IPS DF 6.9 (cell line): ENCODE data around the gene JUNB.
A peak's percentile ranks its signal among the peaks of the same experiment; 100 is the strongest.
"Not testable (repeated sequence)": the region's sequence is repeated elsewhere in the genome, so short reads cannot be mapped to it uniquely, and the experiment has no call there.

Source experiments
- DNase-seq: peaks from one replicate; pipeline ENCODE4 v3.0.0-alpha.2; 2013; ENCODE audit warnings: low read depth, low spot score
- H3K27ac ChIP-seq: one replicate; pipeline ENCODE4 v1.5.1; 2013; ENCODE audit warnings: low read length, control low read depth
- H3K27me3 ChIP-seq: 2 replicates; pipeline ENCODE4 v1.6.1; 2013; ENCODE audit warnings: mild to moderate bottlenecking, low read length; ENCODE audit not compliant: control insufficient read depth, insufficient read depth
- H3K36me3 ChIP-seq: 2 replicates; pipeline ENCODE4 v1.6.1; 2013; ENCODE audit warnings: low read length; ENCODE audit not compliant: control insufficient read depth, insufficient read depth
- H3K4me1 ChIP-seq: 2 replicates; pipeline ENCODE4 v1.6.1; 2013; ENCODE audit warnings: low read length; ENCODE audit not compliant: control insufficient read depth, insufficient read depth
- H3K4me3 ChIP-seq: 2 replicates; pipeline ENCODE4 v1.5.1; 2013; ENCODE audit warnings: mild to moderate bottlenecking, low read length
- H3K9me3 ChIP-seq: 2 replicates; pipeline ENCODE4 v1.6.1; 2013; ENCODE audit warnings: low read length, inconsistent platforms; ENCODE audit not compliant: control insufficient read depth, insufficient read depth
- WGBS: extraction: QIAGEN DNeasy Blood & Tissue Kit; methylation state at CpG from one replicate; pipeline ENCODE4 v1.1.7; 2013; ENCODE audit warnings: mixed read lengths, missing lambda C conversion rate; ENCODE audit not compliant: insufficient read length, insufficient coverage; 5-methylcytosine and 5-hydroxymethylcytosine counted together

Gene JUNB

DNA sequence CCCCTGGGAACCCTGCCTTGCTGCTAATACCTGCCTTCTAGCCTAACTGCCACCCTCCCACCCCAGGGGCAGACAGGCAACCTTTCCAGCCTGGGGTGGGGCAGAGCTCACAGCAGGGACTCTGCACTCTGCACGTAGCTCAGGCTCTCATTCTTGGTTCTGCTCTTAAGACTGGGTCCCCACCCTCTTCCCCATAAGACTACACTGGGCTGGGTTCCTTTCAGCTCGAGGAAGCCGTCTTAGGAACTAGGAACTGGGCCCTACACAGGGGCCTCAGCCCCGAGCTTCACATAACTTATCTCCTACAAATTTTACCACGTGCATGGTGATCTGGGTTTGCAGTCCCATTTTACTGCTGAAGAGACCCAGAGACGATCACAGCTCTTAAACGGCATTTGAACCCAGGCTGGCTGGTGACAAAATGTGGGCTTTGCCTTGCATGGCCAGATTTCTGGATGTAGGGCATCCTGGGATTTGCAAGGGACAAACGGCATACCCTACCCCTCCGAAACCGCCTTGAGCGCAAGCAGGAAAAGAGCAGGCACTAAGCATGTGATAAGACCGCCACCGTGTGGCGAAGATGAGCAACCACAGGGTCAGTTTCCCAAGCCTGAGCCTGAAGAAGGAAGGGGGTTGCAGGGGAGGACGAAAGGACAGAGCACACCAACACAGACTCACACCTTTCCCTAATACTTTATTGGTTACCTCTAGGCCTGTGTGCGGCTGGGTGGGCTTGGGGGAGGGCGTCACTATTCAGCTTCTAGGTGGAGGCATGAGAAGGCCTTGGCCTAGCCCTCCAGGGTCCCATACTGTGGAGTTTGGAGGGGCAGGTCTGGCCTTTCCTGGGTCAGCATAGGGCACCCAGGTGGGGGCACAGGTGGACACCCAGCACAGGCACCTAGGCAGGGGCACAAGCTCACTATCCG is 5.1 kb downstream of the JUNB start:
- Histone ChIP-seq H3K9me3 (no peaks in the 10 kb centered on the region), H3K36me3 (peaks cover 6% of the 10 kb centered on the region; the same call in 1 of the 2 replicates), H3K27ac (no peak overlapping the region), H3K4me1 (peaks cover 7% of the 10 kb centered on the region), H3K4me3 (no peak overlapping the region), H3K27me3 (no peaks in the 10 kb centered on the region)
- DNase-seq = peak; percentile 92
- no CpG with 5 or more reads among the region's 18 CpGs for WGBS

DNA sequence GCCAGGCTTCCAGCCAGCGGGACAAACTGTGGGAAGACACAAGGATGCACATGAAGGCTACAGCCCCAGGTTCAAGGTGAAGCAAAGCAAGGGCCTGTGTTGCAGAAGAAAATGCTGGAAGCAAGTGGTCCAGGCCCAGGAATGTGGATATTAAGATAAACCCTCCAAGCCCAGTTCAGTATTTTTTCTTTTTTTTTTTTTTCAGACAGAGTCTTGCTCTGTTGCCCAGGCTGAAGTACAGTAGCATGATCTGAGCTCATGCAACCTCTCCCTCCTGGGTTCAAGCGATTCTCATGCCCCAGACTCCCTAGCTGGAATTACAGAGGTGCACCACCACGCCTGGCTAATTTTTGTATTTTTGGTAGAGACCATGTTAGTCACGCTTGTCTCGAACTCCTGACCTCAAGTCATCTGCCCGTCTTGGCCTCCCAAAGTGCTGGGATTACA is 5.9 kb downstream of the JUNB start:
- Histone ChIP-seq H3K4me3 (no peak overlapping the region), H3K4me1 (peaks cover 7% of the 10 kb centered on the region), H3K9me3 (no peaks in the 10 kb centered on the region), H3K27me3 (no peaks in the 10 kb centered on the region), H3K27ac (no peak overlapping the region), H3K36me3 (peaks cover 6% of the 10 kb centered on the region; the same call in 1 of the 2 replicates)
- no CpG with 5 or more reads among the region's 6 CpGs for WGBS
- no peak for DNase-seq

DNA sequence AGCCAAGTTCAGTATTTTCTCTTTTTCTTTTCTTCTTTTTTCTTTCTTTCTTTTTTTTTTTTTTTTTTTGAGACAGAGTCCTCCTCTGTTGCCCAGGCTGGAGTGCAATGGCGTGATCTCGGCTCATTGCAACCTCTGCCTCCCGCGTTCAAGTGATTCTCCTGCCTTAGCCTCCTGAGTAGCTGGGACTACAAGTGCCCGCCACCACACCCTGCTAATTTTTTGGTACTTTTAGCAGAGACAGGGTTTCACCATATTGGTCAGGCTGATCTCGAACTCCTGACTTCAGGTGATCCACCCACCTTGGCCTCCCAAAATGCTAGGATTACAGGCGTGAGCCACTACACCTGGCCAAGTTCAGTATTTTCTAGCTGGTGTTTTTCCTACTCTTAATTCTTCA is 6.3 kb downstream of the JUNB start:
- not testable (repeated sequence) for H3K4me1 ChIP-seq, H3K4me3 ChIP-seq, H3K9me3 ChIP-seq, H3K27me3 ChIP-seq, H3K27ac ChIP-seq, DNase-seq, H3K36me3 ChIP-seq
- no CpG with 5 or more reads among the region's 7 CpGs for WGBS

DNA sequence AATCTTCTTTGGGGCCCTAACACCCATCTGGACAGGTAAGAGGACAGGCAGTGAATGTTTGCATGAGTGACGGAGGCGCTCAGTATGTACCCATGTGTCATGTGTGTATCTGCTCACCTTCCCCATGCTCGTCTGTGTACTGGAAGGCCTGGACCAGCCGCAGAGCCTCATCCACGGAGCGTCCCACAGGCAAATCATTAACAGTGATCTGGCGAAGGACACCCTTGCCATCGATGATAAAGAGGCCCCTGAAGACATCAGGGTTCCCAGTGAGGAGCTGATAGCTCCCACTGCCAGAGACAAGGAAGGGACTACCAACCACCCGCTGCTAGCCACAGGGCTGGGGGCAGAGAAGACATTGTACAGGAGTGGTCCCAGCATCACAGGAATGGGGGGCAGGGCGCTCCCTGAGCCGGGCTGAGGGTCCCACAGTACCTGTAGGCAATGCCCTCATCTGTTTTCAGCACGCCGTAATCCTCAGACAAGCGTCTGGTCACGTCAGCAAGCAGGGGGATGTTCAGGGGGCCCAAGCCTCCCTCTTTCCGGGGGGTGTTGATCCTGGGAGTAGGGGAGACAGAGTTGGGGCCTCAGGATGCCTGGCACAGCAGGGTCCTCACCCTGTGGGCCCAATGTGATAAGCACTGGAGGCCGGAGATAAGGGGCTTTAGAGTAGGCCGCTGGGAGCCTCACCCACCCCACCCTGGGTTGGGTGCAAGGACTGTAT is 8.6 kb downstream of the JUNB start:
- Histone ChIP-seq H3K27me3 (no peaks in the 10 kb centered on the region), H3K4me3 (no peak overlapping the region), H3K36me3 (peaks cover 6% of the 10 kb centered on the region; the same call in 1 of the 2 replicates), H3K27ac (no peak overlapping the region), H3K9me3 (no peaks in the 10 kb centered on the region), H3K4me1 (peaks cover 6% of the 10 kb centered on the region)
- WGBS = no CpG with 5 or more reads among the region's 18 CpGs
- no peak for DNase-seq

DNA sequence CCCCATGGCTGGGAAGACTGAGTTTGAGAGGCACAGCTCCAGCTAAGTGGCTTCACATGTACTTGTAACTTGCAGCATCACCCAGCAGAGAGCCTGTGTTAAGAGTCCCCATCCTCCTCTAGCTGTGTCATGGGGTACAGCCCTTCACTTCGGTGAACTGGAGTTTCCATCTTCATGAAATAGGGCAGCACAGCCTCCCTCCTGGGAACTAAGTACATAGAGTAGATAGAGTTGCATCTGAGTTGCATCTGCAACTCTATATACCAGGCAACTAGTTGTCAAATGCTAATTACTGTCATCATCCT is 9.1 kb downstream of the JUNB start:
- Histone ChIP-seq H3K27ac (no peak overlapping the region), H3K27me3 (no peaks in the 10 kb centered on the region), H3K9me3 (no peaks in the 10 kb centered on the region), H3K4me3 (peak overlapping the region; percentile 83; the same call in 1 of the 2 replicates), H3K36me3 (peaks cover 6% of the 10 kb centered on the region; the same call in 1 of the 2 replicates), H3K4me1 (peaks cover 6% of the 10 kb centered on the region)
- WGBS = no CpG with 5 or more reads among the region's 1 CpG
- no peak for DNase-seq

DNA sequence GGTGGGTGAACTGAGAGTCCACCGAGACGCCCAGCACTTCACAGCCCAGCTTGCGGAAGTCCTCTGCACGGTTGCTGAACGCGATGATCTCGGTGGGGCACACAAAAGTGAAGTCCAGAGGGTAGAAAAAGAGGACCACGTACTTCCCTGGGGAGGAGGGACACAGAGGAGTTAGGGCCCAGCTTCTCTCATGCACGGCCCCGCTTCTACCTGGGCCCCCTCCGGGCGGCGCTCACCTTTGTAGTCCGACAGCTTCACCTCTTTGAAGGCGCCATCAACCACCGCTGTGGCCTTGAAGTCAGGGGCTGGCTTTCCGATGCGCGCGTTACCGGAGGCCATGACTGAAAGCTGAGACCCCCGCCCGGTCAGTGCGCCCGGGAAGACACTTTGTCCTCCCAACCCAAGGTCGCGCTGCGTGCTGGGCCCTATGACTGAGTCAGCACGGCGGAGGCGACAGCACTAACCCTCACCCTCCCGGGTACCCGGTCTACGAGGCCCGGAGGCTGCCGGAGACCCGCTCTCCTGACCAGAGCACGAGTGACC is 9.7 kb downstream of the JUNB start:
- no peaks in the 10 kb centered on the region for H3K9me3 ChIP-seq
- peak overlapping the region; percentile 83 for H3K4me3 ChIP-seq
- WGBS = no CpG with 5 or more reads among the region's 38 CpGs
- H3K27me3 ChIP-seq = no peaks in the 10 kb centered on the region
- H3K27ac ChIP-seq = no peak overlapping the region
- DNase-seq = no peak
- peaks cover 5% of the 10 kb centered on the region for H3K4me1 ChIP-seq
- peaks cover 6% of the 10 kb centered on the region; the same call in 1 of the 2 replicates for H3K36me3 ChIP-seq

DNA sequence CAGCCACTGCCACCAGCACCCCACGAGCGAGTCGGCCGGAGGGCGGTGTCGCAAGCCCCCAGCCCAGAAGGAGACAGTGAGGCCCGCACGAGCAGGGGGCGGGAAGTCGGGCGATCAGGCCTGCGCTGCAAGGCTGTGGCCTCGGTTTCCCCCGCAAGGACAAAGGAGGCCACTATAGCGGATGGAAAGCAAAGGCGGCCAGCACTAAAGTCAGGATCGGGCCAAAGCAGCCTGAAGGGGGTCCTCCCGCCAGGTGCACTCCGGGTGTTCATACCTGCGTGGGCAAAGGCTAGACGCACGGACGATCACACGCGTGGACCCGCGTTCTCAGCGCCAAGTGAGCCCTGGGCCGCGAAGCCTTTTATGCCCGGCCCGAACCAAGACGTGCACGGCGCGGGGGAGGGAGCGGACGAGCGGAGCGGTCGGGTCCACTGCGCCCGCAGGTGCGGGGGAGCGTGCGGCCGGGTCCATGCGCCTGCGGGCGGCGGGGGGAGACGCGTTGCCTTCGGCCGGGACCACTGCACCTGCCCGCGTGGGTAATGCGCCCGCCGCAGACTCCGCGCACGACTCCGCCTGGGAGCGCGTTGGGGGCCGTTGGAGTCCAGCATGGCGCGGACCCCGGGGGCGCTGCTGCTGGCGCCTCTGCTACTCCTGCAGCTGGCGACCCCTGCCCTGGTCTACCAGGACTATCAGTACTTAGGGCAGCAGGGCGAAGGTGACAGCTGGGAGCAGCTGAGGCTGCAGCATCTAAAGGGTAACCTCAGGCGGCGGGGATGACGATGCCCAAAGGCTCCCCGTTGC is 10.4 kb downstream of the JUNB start, which contains the start of the genes PRDX2 and THSD8:
PRDX2 (minus strand) TSS at position 335 of the 801 bp plus-strand sequence. CDS start 539 bp downstream, outside the sequence.
THSD8 (plus strand) TSS at position 604 of the 801 bp plus-strand sequence; CDS start at position 607, 3 bp downstream.
- DNase-seq = no peak
- H3K4me3 ChIP-seq = peak within 1 kb of the TSS; percentile 83
- peaks cover 2% of the 10 kb centered on the region for H3K4me1 ChIP-seq
- H3K27ac ChIP-seq = no peak within 1 kb of the TSS
- H3K36me3 ChIP-seq = peaks cover 6% of the 10 kb centered on the region; the same call in 1 of the 2 replicates
- H3K27me3 ChIP-seq = no peaks in the 10 kb centered on the region
- H3K9me3 ChIP-seq = no peaks in the 10 kb centered on the region
- WGBS = no CpG with 5 or more reads among the region's 78 CpGs

DNA sequence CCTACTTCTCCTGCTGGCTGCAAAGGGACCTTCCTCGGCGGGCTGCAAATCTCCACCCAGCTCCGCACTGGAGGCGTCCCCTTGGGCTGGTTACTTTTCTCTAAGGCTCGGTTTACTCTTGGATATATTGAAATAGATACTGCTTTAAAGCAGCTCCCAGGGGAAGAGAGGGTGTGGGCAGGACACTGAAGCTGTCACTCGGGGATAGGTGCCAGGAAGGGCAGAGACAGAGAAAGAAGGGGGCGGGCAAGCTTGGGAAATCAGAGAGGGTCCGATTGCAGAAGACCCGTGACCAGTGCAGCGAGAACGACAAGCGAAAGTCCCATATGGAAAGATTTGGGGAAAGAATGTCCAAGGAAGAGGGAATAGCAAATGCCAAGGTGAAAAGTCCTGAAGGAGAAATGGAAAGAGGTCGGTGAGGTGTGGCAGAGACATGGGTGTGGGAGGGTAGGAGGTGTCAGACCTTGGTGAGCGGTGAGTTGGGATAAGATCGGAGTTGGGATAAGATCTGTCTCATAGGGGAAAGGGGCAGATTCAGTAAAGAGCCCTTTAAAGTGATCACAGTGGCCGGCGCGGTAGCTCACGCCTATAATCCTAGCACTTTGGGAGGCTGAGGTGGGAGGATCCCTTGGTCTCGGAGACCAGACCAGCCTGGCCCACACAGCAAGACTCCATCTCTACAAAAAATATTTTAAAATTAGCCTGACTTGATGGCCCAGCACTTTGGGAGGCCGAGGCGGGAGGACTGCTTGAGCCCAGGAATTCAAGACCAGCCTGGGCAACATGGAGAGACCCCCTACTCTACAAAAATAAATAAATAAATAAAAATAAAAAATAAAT is 11.2 kb downstream of the JUNB start:
- Histone ChIP-seq H3K27ac (no peak overlapping the region), H3K4me3 (peak overlapping the region; percentile 83; the same call in 1 of the 2 replicates), H3K36me3 (peaks cover 6% of the 10 kb centered on the region; the same call in 1 of the 2 replicates), H3K27me3 (no peaks in the 10 kb centered on the region), H3K4me1 (peaks cover 5% of the 10 kb centered on the region), H3K9me3 (no peaks in the 10 kb centered on the region)
- 100% methylated on average over 2 of the region's 22 CpGs for WGBS
- no peak for DNase-seq

DNA sequence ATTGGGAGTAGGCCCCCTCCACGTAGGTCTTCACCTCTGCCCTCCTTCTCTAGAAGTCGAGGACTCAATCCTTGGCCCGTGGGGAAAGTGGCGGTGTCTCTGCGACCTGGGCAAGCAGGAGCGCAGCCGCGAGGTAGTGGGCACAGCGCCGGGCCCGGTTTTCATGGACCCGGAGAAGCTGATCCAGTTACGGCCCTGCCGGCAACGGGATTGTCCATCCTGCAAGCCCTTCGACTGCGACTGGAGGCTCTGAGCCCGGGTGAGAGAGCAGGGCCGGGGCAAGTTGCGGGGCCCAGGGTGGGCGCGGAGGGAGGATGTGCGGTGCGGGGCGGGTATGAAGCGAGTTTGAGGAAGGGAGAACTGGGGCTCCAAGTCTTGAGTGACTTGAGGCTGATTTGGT is 12.8 kb downstream of the JUNB start:
- H3K9me3 ChIP-seq = no peaks in the 10 kb centered on the region
- H3K36me3 ChIP-seq = peaks cover 8% of the 10 kb centered on the region; the same call in 1 of the 2 replicates
- no peaks in the 10 kb centered on the region for H3K27me3 ChIP-seq
- H3K4me1 ChIP-seq = peaks cover 5% of the 10 kb centered on the region
- no peak overlapping the region for H3K4me3 ChIP-seq
- WGBS = 100% methylated on average over 6 of the region's 26 CpGs
- no peak overlapping the region for H3K27ac ChIP-seq
- no peak for DNase-seq
